Neuronal stem cell (in vitro differentiated cells): ENCODE data around the gene TNRC6B.

Source experiments
- DNase-seq: peaks from one replicate; pipeline ENCODE4 v3.0.0-alpha.2; 2013; ENCODE audit warnings: low spot score
- H2AFZ ChIP-seq: one replicate; pipeline ENCODE4 v1.6.1; 2013; ENCODE audit warnings: mild to moderate bottlenecking, low read length, inconsistent platforms
- H2AK5ac ChIP-seq: 2 replicates; pipeline ENCODE4 v1.6.1; 2013; ENCODE audit warnings: low read depth, mild to moderate bottlenecking, inconsistent platforms, low read length, moderate library complexity, mixed read lengths
- H2BK120ac ChIP-seq: 2 replicates; pipeline ENCODE4 v1.6.1; 2013; ENCODE audit warnings: low read depth, mild to moderate bottlenecking, inconsistent platforms, low read length, moderate library complexity, mixed read lengths
- H2BK12ac ChIP-seq: one replicate; pipeline ENCODE4 v1.6.1; 2013; ENCODE audit warnings: low read length, inconsistent platforms
- H2BK15ac ChIP-seq: 2 replicates; pipeline ENCODE4 v1.6.1; 2013; ENCODE audit warnings: mild to moderate bottlenecking, low read length, inconsistent platforms, mixed read lengths
- H2BK5ac ChIP-seq: one replicate; pipeline ENCODE4 v1.6.1; 2013; ENCODE audit warnings: inconsistent platforms, mild to moderate bottlenecking, low read length, moderate library complexity
- H3K14ac ChIP-seq: one replicate; pipeline ENCODE4 v1.6.1; 2013; ENCODE audit warnings: low read length, inconsistent platforms
- H3K18ac ChIP-seq: 2 replicates; pipeline ENCODE4 v1.6.1; 2013; ENCODE audit warnings: low read length, inconsistent platforms
- H3K23ac ChIP-seq: 2 replicates; pipeline ENCODE4 v1.6.1; 2013; ENCODE audit warnings: low read depth, mild to moderate bottlenecking, mixed read lengths, low read length, inconsistent platforms; ENCODE audit not compliant: poor library complexity
- H3K27ac ChIP-seq: replicated peaks from 3 replicates; pipeline ENCODE4 v1.5.1; 2013; ENCODE audit warnings: low read length, inconsistent platforms
- H3K27me3 ChIP-seq, 3 experiments: 2 replicates each; pipeline ENCODE4 v1.6.1; 2013; ENCODE audit warnings: low read length in 3 of 3, mild to moderate bottlenecking in 2 of 3, inconsistent platforms in 1 of 3, low read depth in 1 of 3, mixed read lengths in 1 of 3, moderate library complexity in 1 of 3; ENCODE audit not compliant: control insufficient read depth in 3 of 3, insufficient read depth in 3 of 3
- H3K36me3 ChIP-seq, 2 donors: replicated peaks in 1 of 2; 2 replicates each; pipeline ENCODE4 v1.6.1; 2013; ENCODE audit warnings: low read length in 2 of 2; ENCODE audit not compliant: control insufficient read depth in 2 of 2, insufficient read depth in 2 of 2
- H3K4ac ChIP-seq: 2 replicates; pipeline ENCODE4 v1.6.1; 2013; ENCODE audit warnings: inconsistent platforms, mild to moderate bottlenecking, low read length, moderate library complexity
- H3K4me1 ChIP-seq, 2 donors: 1 replicate in 1 of 2; 2 replicates in 1 of 2; pipeline ENCODE4 v1.6.1; 2013; ENCODE audit warnings: low read length in 2 of 2, low read depth in 1 of 2; ENCODE audit not compliant: control insufficient read depth in 2 of 2, insufficient read depth in 1 of 2
- H3K4me2 ChIP-seq: one replicate; pipeline ENCODE4 v1.6.1; 2013; ENCODE audit warnings: mild to moderate bottlenecking, low read length, inconsistent platforms; ENCODE audit not compliant: insufficient read depth, poor library complexity, severe bottlenecking
- H3K4me3 ChIP-seq, 2 donors: 2 replicates each; pipeline ENCODE4 v1.5.1; 2013; ENCODE audit warnings: low read length in 2 of 2, mild to moderate bottlenecking in 2 of 2, inconsistent platforms in 1 of 2, moderate library complexity in 1 of 2
- H3K79me1 ChIP-seq: one replicate; pipeline ENCODE4 v1.6.1; 2013; ENCODE audit warnings: low read depth, mild to moderate bottlenecking, inconsistent platforms, low read length, moderate library complexity
- H3K9ac ChIP-seq: one replicate; pipeline ENCODE4 v1.6.1; 2013; ENCODE audit warnings: mild to moderate bottlenecking, low read depth, low read length, inconsistent platforms; ENCODE audit not compliant: poor library complexity
- H3K9me3 ChIP-seq, 2 donors: replicated peaks in 1 of 2; 2 replicates each; pipeline versions ENCODE3 to v1.6.1; 2013; ENCODE audit warnings: low read length in 2 of 2, mild to moderate bottlenecking in 2 of 2, inconsistent platforms in 1 of 2, low read depth in 1 of 2, mixed read lengths in 1 of 2, moderate library complexity in 1 of 2; ENCODE audit not compliant: control insufficient read depth in 2 of 2, insufficient read depth in 1 of 2
- H4K8ac ChIP-seq: one replicate; pipeline ENCODE4 v1.6.1; 2013; ENCODE audit warnings: low read depth, mild to moderate bottlenecking, inconsistent platforms, low read length, moderate library complexity
- H4K91ac ChIP-seq: one replicate; pipeline ENCODE4 v1.6.1; 2013; ENCODE audit warnings: low read length, low read depth, mild to moderate bottlenecking, inconsistent platforms; ENCODE audit not compliant: poor library complexity
- WGBS, 2 donors: extraction: QIAGEN DNeasy Blood & Tissue Kit; methylation state at CpG; one replicate each; pipeline ENCODE4 v1.1.7; 2013; ENCODE audit warnings: missing lambda C conversion rate in 2 of 2, mixed read lengths in 1 of 2; ENCODE audit not compliant: insufficient read length in 2 of 2, insufficient replicate concordance in 1 of 2; ENCODE audit errors: extremely low coverage in 2 of 2; 5-methylcytosine and 5-hydroxymethylcytosine counted together

The TNRC6B gene

GRCh38 chr22:40368836-40369235 lies 191.1 kb downstream of the TNRC6B start:
- no peak overlapping the region for H3K4me2 ChIP-seq
- no peak for DNase-seq
- no peak overlapping the region for H2BK120ac ChIP-seq
- no peak overlapping the region for H3K9ac ChIP-seq
- H4K8ac ChIP-seq: no peak overlapping the region
- no peak overlapping the region for H4K91ac ChIP-seq
- H3K36me3 ChIP-seq: peaks cover 25 to 71% of the 10 kb centered on the region in 2 donors
- H2BK12ac ChIP-seq: no peak overlapping the region
- no peaks in the 10 kb centered on the region for H3K27me3 ChIP-seq
- H2AK5ac ChIP-seq: no peak overlapping the region
- no peak overlapping the region for H3K4me3 ChIP-seq
- no CpG with 5 or more reads among the region's 3 CpGs for WGBS, 2 donors
- no peak overlapping the region for H3K14ac ChIP-seq
- H3K27ac ChIP-seq: no peak overlapping the region
- no peak overlapping the region for H2BK15ac ChIP-seq
- H3K23ac ChIP-seq: no peak overlapping the region
- H3K18ac ChIP-seq: no peak overlapping the region
- H3K79me1 ChIP-seq: peaks cover 2% of the 10 kb centered on the region
- peaks cover 0 to 3% of the 10 kb centered on the region in 2 donors for H3K9me3 ChIP-seq
- H2BK5ac ChIP-seq: no peak overlapping the region
- no peak overlapping the region for H3K4ac ChIP-seq
- H2AFZ ChIP-seq: no peak overlapping the region
- H3K4me1 ChIP-seq: no peaks in the 10 kb centered on the region

- no peak overlapping the region for H3K23ac ChIP-seq
- H2AK5ac ChIP-seq: no peak overlapping the region
- H3K27me3 ChIP-seq: no peaks in the 10 kb centered on the region
- no peak overlapping the region for H2BK120ac ChIP-seq
- H3K18ac ChIP-seq: no peak overlapping the region
- H3K4me1 ChIP-seq: no peaks in the 10 kb centered on the region
- no peak overlapping the region for H3K4me2 ChIP-seq
- WGBS, 2 donors: no CpG with 5 or more reads among the region's 8 CpGs
- H3K4ac ChIP-seq: no peak overlapping the region
- H2BK5ac ChIP-seq: no peak overlapping the region
- H3K79me1 ChIP-seq: peaks cover 2% of the 10 kb centered on the region
- H3K36me3 ChIP-seq: peaks cover 0 to 15% of the 10 kb centered on the region in 2 donors
- no peak overlapping the region for H4K91ac ChIP-seq
- no peaks in the 10 kb centered on the region for H3K9me3 ChIP-seq
- no peak overlapping the region for H4K8ac ChIP-seq
- no peak overlapping the region for H3K4me3 ChIP-seq
- H3K9ac ChIP-seq: no peak overlapping the region
- H2BK15ac ChIP-seq: no peak overlapping the region
- no peak overlapping the region for H3K27ac ChIP-seq
- no peak overlapping the region for H2BK12ac ChIP-seq
- no peak for DNase-seq
- H3K14ac ChIP-seq: no peak overlapping the region
- no peak overlapping the region for H2AFZ ChIP-seq
Observed at GRCh38 chr22:40374567-40374966, 196.8 kb downstream of the TNRC6B start.

GRCh38 chr22:40376149-40376548 lies 198.4 kb downstream of the TNRC6B start:
- Histone ChIP-seq H3K9ac (no peak overlapping the region), H3K4me3 (no peak overlapping the region), H3K79me1 (no peaks in the 10 kb centered on the region), H3K4ac (no peak overlapping the region), H4K8ac (no peak overlapping the region), H3K23ac (no peak overlapping the region), H3K27me3 (no peaks in the 10 kb centered on the region), H2BK120ac (no peak overlapping the region), H2BK5ac (no peak overlapping the region), H4K91ac (no peak overlapping the region), H2AK5ac (no peak overlapping the region), H3K18ac (no peak overlapping the region), H3K36me3 (peaks cover 0 to 12% of the 10 kb centered on the region in 2 donors), H3K4me1 (no peaks in the 10 kb centered on the region), H3K27ac (no peak overlapping the region), H3K9me3 (no peaks in the 10 kb centered on the region), H3K4me2 (no peak overlapping the region), H2BK15ac (no peak overlapping the region), H2AFZ (no peak overlapping the region), H3K14ac (no peak overlapping the region), H2BK12ac (no peak overlapping the region)
- no CpG with 5 or more reads among the region's 5 CpGs for WGBS, 2 donors
- no peak for DNase-seq

GRCh38 chr22:40377931-40378330 lies 200.2 kb downstream of the TNRC6B start:
- no peaks in the 10 kb centered on the region for H3K9me3 ChIP-seq
- no peak overlapping the region for H4K91ac ChIP-seq
- no CpG with 5 or more reads among the region's 2 CpGs for WGBS, 2 donors

More at GRCh38 chr22:40377931-40378330, 200.2 kb downstream of the TNRC6B start:
- Histone ChIP-seq H3K14ac (no peak overlapping the region), H2BK120ac (no peak overlapping the region), H3K23ac (no peak overlapping the region), H3K79me1 (no peaks in the 10 kb centered on the region), H4K8ac (peak overlapping the region; percentile 57), H3K4ac (no peak overlapping the region), H3K18ac (no peak overlapping the region), H3K9ac (no peak overlapping the region), H3K27ac (no peak overlapping the region), H3K4me3 (no peak overlapping the region), H2BK12ac (no peak overlapping the region), H3K27me3 (no peaks in the 10 kb centered on the region), H2AK5ac (no peak overlapping the region), H3K4me1 (no peaks in the 10 kb centered on the region), H3K36me3 (peaks cover 0 to 5% of the 10 kb centered on the region in 2 donors), H3K4me2 (no peak overlapping the region), H2BK15ac (no peak overlapping the region), H2BK5ac (no peak overlapping the region), H2AFZ (no peak overlapping the region)
- DNase-seq: no peak
